ENCODE data around the gene ETS1. TPM values are rescaled to one million over a fixed set of nuclear protein-coding genes. Genes with fewer than 3 reads are reported as not detected.

ETS1 gene
- total and polyA plus RNA-seq, 4 donors = 20.7 to 154 (median 78.7) TPM

- ATAC-seq (ENCODE audit: insufficient read depth, low FRiP score) (no peak), DNase-seq (no peak)
- Histone ChIP-seq H3K9me3 (ENCODE audit: control insufficient read depth in 4 of 4, insufficient read depth in 3 of 4, low read length in 3 of 4) (peaks cover 0 to 1% (median 0%) of the 10 kb centered on the region in 4 donors), H3K27me3 (ENCODE audit: control insufficient read depth in 3 of 3, insufficient read depth in 3 of 3, low read length in 2 of 3) (no peaks in the 10 kb centered on the region), H3K36me3 (ENCODE audit: control insufficient read depth in 4 of 4, insufficient read depth in 4 of 4, low read length in 4 of 4) (peaks cover 26 to 33% (median 28%) of the 10 kb centered on the region in 4 donors), H3K9ac (ENCODE audit: insufficient read depth in 1 of 2, low read length in 2 of 2) (no peak overlapping the region), H3K4me3 (no peak overlapping the region), H3K27ac (ENCODE audit: low read depth in 1 of 2, low read length in 1 of 2) (peak overlapping the region in 1 of 2 donors; percentile 46), H3K4me1 (ENCODE audit: control insufficient read depth in 5 of 5, insufficient read depth in 5 of 5, low read length in 5 of 5) (peaks cover 0 to 25% (median 0%) of the 10 kb centered on the region in 5 donors)
- no peak for TF ChIP-seq CTCF (IDR thresholded peaks at IDR 0.05; ENCODE audit: control extremely low read depth, extremely low read depth)
- WGBS, 2 donors = 55 to 73% methylated on average over 5 of the region's 5 CpGs
Observed at GRCh38 chr11:128458321-128458720, 129.0 kb downstream of the ETS1 start.

GRCh38 chr11:128457874-128458273, 129.5 kb downstream of the ETS1 start:
- H3K4me1 ChIP-seq (ENCODE audit: control insufficient read depth in 5 of 5, insufficient read depth in 5 of 5, low read length in 5 of 5) = peaks cover 0 to 29% (median 0%) of the 10 kb centered on the region in 5 donors
- ATAC-seq (ENCODE audit: insufficient read depth, low FRiP score) (no peak), DNase-seq (no peak)
- H3K4me3 ChIP-seq = no peak overlapping the region
- H3K27ac ChIP-seq (ENCODE audit: low read depth in 1 of 2, low read length in 1 of 2) = peak overlapping the region; percentile 17 to 29
- H3K36me3 ChIP-seq (ENCODE audit: control insufficient read depth in 4 of 4, insufficient read depth in 4 of 4, low read length in 4 of 4) = peaks cover 25 to 29% (median 26%) of the 10 kb centered on the region in 4 donors
- H3K9me3 ChIP-seq (ENCODE audit: control insufficient read depth in 4 of 4, insufficient read depth in 3 of 4, low read length in 3 of 4) = peaks cover 0 to 1% (median 0%) of the 10 kb centered on the region in 4 donors
- H3K9ac ChIP-seq (ENCODE audit: insufficient read depth in 1 of 2, low read length in 2 of 2) = no peak overlapping the region
- no peak for TF ChIP-seq CTCF (IDR thresholded peaks at IDR 0.05; ENCODE audit: control extremely low read depth, extremely low read depth)
- no peaks in the 10 kb centered on the region for H3K27me3 ChIP-seq (ENCODE audit: control insufficient read depth in 3 of 3, insufficient read depth in 3 of 3, low read length in 2 of 3)
- 95 to 96% methylated on average over 3 of the region's 3 CpGs for WGBS, 2 donors

GRCh38 chr11:128456566-128457268, 130.6 kb downstream of the ETS1 start:
- no peak for TF ChIP-seq CTCF (IDR thresholded peaks at IDR 0.05; ENCODE audit: control extremely low read depth, extremely low read depth)
- peaks cover 0 to 1% (median 0%) of the 10 kb centered on the region in 4 donors for H3K9me3 ChIP-seq (ENCODE audit: control insufficient read depth in 4 of 4, insufficient read depth in 3 of 4, low read length in 3 of 4)
- ATAC-seq (ENCODE audit: insufficient read depth, low FRiP score) = no peak
- WGBS, 2 donors = 89 to 94% methylated on average over 8 of the region's 8 CpGs
- H3K27ac ChIP-seq (ENCODE audit: low read depth in 1 of 2, low read length in 1 of 2) = peak overlapping the region in 1 of 2 donors; percentile 9
- H3K4me3 ChIP-seq = no peak overlapping the region
- H3K27me3 ChIP-seq (ENCODE audit: control insufficient read depth in 3 of 3, insufficient read depth in 3 of 3, low read length in 2 of 3) = no peaks in the 10 kb centered on the region
- H3K36me3 ChIP-seq (ENCODE audit: control insufficient read depth in 4 of 4, insufficient read depth in 4 of 4, low read length in 4 of 4) = peaks cover 18 to 28% (median 20%) of the 10 kb centered on the region in 4 donors
- no peak for DNase-seq
- no peak overlapping the region for H3K9ac ChIP-seq (ENCODE audit: insufficient read depth in 1 of 2, low read length in 2 of 2)
- H3K4me1 ChIP-seq (ENCODE audit: control insufficient read depth in 5 of 5, insufficient read depth in 5 of 5, low read length in 5 of 5) = peaks cover 0 to 33% (median 5%) of the 10 kb centered on the region in 5 donors

Measured in lung (tissue), 12 donors.